CD14-positive monocyte (primary cell): ENCODE measurements around the gene GRWD1. TPM values are rescaled to one million over a fixed set of nuclear protein-coding genes. Genes with fewer than 3 reads are reported as not detected.

Experiments used
- DNase-seq, 3 donors: peaks; one replicate each; pipeline ENCODE4 v3.0.0-alpha.2; 2011 to 2022
- H2AFZ ChIP-seq: 2 replicates; pipeline ENCODE4 v1.6.0; 2012; ENCODE audit warnings: mild to moderate bottlenecking, low read depth, low read length, inconsistent platforms; ENCODE audit not compliant: insufficient read depth, poor library complexity, severe bottlenecking
- H3K27ac ChIP-seq, 2 donors: 1 replicate in 1 of 2; 2 replicates in 1 of 2; pipeline ENCODE4 v1.5.1; 2012 to 2013; ENCODE audit warnings: low read length in 2 of 2, control low read depth in 1 of 2, inconsistent platforms in 1 of 2, low read depth in 1 of 2, mild to moderate bottlenecking in 1 of 2
- H3K27me3 ChIP-seq, 2 donors: one replicate each; pipeline versions ENCODE4 v1.6.0 to v1.6.1; 2011 to 2013; ENCODE audit warnings: low read length in 2 of 2; ENCODE audit not compliant: control insufficient read depth in 2 of 2, insufficient read depth in 2 of 2
- H3K36me3 ChIP-seq, 2 donors: replicated peaks in 1 of 2; 1 replicate in 1 of 2; 2 replicates in 1 of 2; pipeline versions ENCODE4 v1.5.1 to v1.6.1; 2012 to 2013; ENCODE audit warnings: low read length in 2 of 2, control low read depth in 1 of 2, inconsistent platforms in 1 of 2, mild to moderate bottlenecking in 1 of 2; ENCODE audit not compliant: insufficient read depth in 2 of 2, control insufficient read depth in 1 of 2
- H3K4me1 ChIP-seq, 2 donors: 1 replicate in 1 of 2; 2 replicates in 1 of 2; pipeline versions ENCODE4 v1.5.1 to v1.6.1; 2012 to 2013; ENCODE audit warnings: low read length in 2 of 2, control low read depth in 1 of 2, inconsistent platforms in 1 of 2, mild to moderate bottlenecking in 1 of 2, moderate library complexity in 1 of 2; ENCODE audit not compliant: insufficient read depth in 2 of 2, control insufficient read depth in 1 of 2
- H3K4me2 ChIP-seq: replicated peaks from 2 replicates; pipeline ENCODE3; 2012; ENCODE audit warnings: low read length, moderate library complexity, mild to moderate bottlenecking; ENCODE audit not compliant: poor library complexity, severe bottlenecking; ENCODE audit errors: extremely low read depth
- H3K4me3 ChIP-seq, 3 experiments: fragments of 200-600 bp in 1 of 3; sonication (generic) in 1 of 3; replicated peaks in 1 of 3; 1 replicate in 2 of 3; 2 replicates in 1 of 3; pipeline ENCODE4 v1.5.1; 2011 to 2013; ENCODE audit warnings: low read length in 3 of 3, mild to moderate bottlenecking in 3 of 3, control low read depth in 2 of 3, low read depth in 2 of 3, inconsistent platforms in 1 of 3, moderate library complexity in 1 of 3
- H3K79me2 ChIP-seq: 2 replicates; pipeline ENCODE4 v1.6.0; 2012; ENCODE audit warnings: mild to moderate bottlenecking, control low read depth, inconsistent platforms, low read length, moderate library complexity; ENCODE audit not compliant: insufficient read depth
- H3K9ac ChIP-seq: 2 replicates; pipeline ENCODE4 v1.6.0; 2017; ENCODE audit warnings: low read length, mild to moderate bottlenecking; ENCODE audit not compliant: insufficient read depth, poor library complexity, severe bottlenecking
- H3K9me3 ChIP-seq, 2 donors: replicated peaks in 1 of 2; 1 replicate in 1 of 2; 2 replicates in 1 of 2; pipeline versions ENCODE4 v1.5.1 to v1.6.1; 2012 to 2013; ENCODE audit warnings: low read length in 2 of 2, control low read depth in 1 of 2; ENCODE audit not compliant: control insufficient read depth in 1 of 2, insufficient read depth in 1 of 2
- H4K20me1 ChIP-seq: 2 replicates; pipeline ENCODE4 v1.6.0; 2012; ENCODE audit warnings: mild to moderate bottlenecking, low read length, control low read depth, moderate library complexity; ENCODE audit not compliant: insufficient read depth
- H3K27ac Mint-ChIP-seq, 7 donors: one replicate each; pipeline ENCODE4 v1.8.0; 2020; ENCODE audit warnings: mild to moderate bottlenecking in 7 of 7, mixed read lengths in 7 of 7, moderate library complexity in 6 of 7, inconsistent platforms in 2 of 7
- H3K27me3 Mint-ChIP-seq, 3 donors: one replicate each; pipeline ENCODE4 v1.8.0; 2021 to 2022; ENCODE audit warnings: low read depth in 3 of 3, mild to moderate bottlenecking in 3 of 3, mixed read lengths in 3 of 3, moderate library complexity in 3 of 3, inconsistent platforms in 1 of 3
- H3K36me3 Mint-ChIP-seq, 2 donors: one replicate each; pipeline ENCODE4 v1.8.0; 2020; ENCODE audit warnings: mixed read lengths in 2 of 2, inconsistent platforms in 1 of 2, mild to moderate bottlenecking in 1 of 2
- H3K4me1 Mint-ChIP-seq: one replicate; pipeline ENCODE4 v1.8.0; 2020; ENCODE audit warnings: mild to moderate bottlenecking, mixed read lengths
- H3K4me3 Mint-ChIP-seq, 2 donors: one replicate each; pipeline ENCODE4 v1.8.0; 2020; ENCODE audit warnings: mild to moderate bottlenecking in 2 of 2, mixed read lengths in 2 of 2, moderate library complexity in 1 of 2
- H3K9me3 Mint-ChIP-seq, 7 donors: one replicate each; pipeline ENCODE4 v1.8.0; 2020 to 2022; ENCODE audit warnings: mixed read lengths in 7 of 7, mild to moderate bottlenecking in 6 of 7, moderate library complexity in 6 of 7, inconsistent platforms in 2 of 7
- WGBS: methylation state at CpG from one replicate; pipeline ENCODE4 v1.1.5; 2013; ENCODE audit warnings: missing lambda C conversion rate; ENCODE audit not compliant: insufficient coverage; 5-methylcytosine and 5-hydroxymethylcytosine counted together
- intact Hi-C, 2 donors: fragments of 100-400 bp; cut with micrococcal nuclease; formaldehyde crosslinking; loops; one replicate each; pipeline versions ENCODE4 v1.15.0 to v1.15.1; 2023
- polyA plus RNA-seq, 3 donors: library from polyadenylated mRNA; depleted of rRNA in 1 of 3; unstranded in 2 of 3; stranded (reverse) in 1 of 3; fragments of 300-500 nt in 2 of 3; fragments of >200 nt in 1 of 3; fragmentation: Illumina TruSeq in 2 of 3; gene quantifications; 1 replicate in 2 of 3; 2 replicates in 1 of 3; pipeline ENCODE4 v1.2.3, GENCODE V29; 2012 to 2021
- TF ChIP-seq, protein P1 (sequence below): fragments of 200-600 bp; IDR thresholded peaks from one replicate; pipeline ENCODE4 v1.8.0; 2022; ENCODE audit warnings: antibody characterized with exemption, mild to moderate bottlenecking

GRWD1 gene
- polyA plus RNA-seq, 3 donors: 3.7 to 13.9 (median 10.0) TPM

GRCh38 chr19:48475369-48476068 lies 29.7 kb downstream of the GRWD1 start:
- no peak for DNase-seq
- peaks cover 13% of the 10 kb centered on the region for H3K4me1 Mint-ChIP-seq
- H3K27ac ChIP-seq: no peak overlapping the region
- no peaks in the 10 kb centered on the region for H3K9me3 ChIP-seq
- H3K4me3 Mint-ChIP-seq: no peak overlapping the region
- no peaks in the 10 kb centered on the region for H3K27me3 ChIP-seq
- H4K20me1 ChIP-seq: peaks cover 41% of the 10 kb centered on the region
- H3K79me2 ChIP-seq: peaks cover 14% of the 10 kb centered on the region
- H3K9ac ChIP-seq: no peak overlapping the region
- H3K4me2 ChIP-seq: no peak overlapping the region
- intact Hi-C loops: no loop called here
- H3K27me3 Mint-ChIP-seq: peaks cover 1 to 11% (median 9%) of the 10 kb centered on the region in 3 donors
- H3K4me3 ChIP-seq: no peak overlapping the region
- WGBS: 96% methylated on average over 16 of the region's 17 CpGs
- peak overlapping the region in 4 of 7 donors; percentile 25 to 66 (median 37) for H3K27ac Mint-ChIP-seq
- peaks cover 64 to 86% of the 10 kb centered on the region in 2 donors for H3K36me3 Mint-ChIP-seq
- TF ChIP-seq, protein P1, sequence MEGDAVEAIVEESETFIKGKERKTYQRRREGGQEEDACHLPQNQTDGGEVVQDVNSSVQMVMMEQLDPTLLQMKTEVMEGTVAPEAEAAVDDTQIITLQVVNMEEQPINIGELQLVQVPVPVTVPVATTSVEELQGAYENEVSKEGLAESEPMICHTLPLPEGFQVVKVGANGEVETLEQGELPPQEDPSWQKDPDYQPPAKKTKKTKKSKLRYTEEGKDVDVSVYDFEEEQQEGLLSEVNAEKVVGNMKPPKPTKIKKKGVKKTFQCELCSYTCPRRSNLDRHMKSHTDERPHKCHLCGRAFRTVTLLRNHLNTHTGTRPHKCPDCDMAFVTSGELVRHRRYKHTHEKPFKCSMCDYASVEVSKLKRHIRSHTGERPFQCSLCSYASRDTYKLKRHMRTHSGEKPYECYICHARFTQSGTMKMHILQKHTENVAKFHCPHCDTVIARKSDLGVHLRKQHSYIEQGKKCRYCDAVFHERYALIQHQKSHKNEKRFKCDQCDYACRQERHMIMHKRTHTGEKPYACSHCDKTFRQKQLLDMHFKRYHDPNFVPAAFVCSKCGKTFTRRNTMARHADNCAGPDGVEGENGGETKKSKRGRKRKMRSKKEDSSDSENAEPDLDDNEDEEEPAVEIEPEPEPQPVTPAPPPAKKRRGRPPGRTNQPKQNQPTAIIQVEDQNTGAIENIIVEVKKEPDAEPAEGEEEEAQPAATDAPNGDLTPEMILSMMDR: no peak
- no peak overlapping the region for H2AFZ ChIP-seq
- no peaks in the 10 kb centered on the region for H3K9me3 Mint-ChIP-seq
- H3K4me1 ChIP-seq: peaks cover 7 to 10% of the 10 kb centered on the region in 2 donors
- peaks cover 78 to 81% of the 10 kb centered on the region in 2 donors for H3K36me3 ChIP-seq

- H3K4me1 ChIP-seq: peaks cover 14 to 15% of the 10 kb centered on the region in 2 donors
- 98% methylated on average over 5 of the region's 9 CpGs for WGBS
- Mint-ChIP-seq H3K4me1 (peaks cover 15% of the 10 kb centered on the region), H3K9me3 (no peaks in the 10 kb centered on the region), H3K36me3 (peaks cover 59 to 80% of the 10 kb centered on the region in 2 donors), H3K27ac (peak overlapping the region in 1 of 7 donors; percentile 3), H3K4me3 (no peak overlapping the region), H3K27me3 (peaks cover 1 to 14% (median 13%) of the 10 kb centered on the region in 3 donors)
- H3K4me2 ChIP-seq: no peak overlapping the region
- no peak overlapping the region for H2AFZ ChIP-seq
- H3K36me3 ChIP-seq: peaks cover 72 to 74% of the 10 kb centered on the region in 2 donors
- no peaks in the 10 kb centered on the region for H3K9me3 ChIP-seq
- TF ChIP-seq, protein P1: no peak
- H3K27me3 ChIP-seq: no peaks in the 10 kb centered on the region
- no peak overlapping the region for H3K9ac ChIP-seq
- H3K79me2 ChIP-seq: peaks cover 7% of the 10 kb centered on the region
- peaks cover 35% of the 10 kb centered on the region for H4K20me1 ChIP-seq
- intact Hi-C loops: no loop called here
- no peak overlapping the region for H3K4me3 ChIP-seq
- H3K27ac ChIP-seq: no peak overlapping the region
- DNase-seq: no peak
Measured at GRCh38 chr19:48476176-48476575, 30.4 kb downstream of the GRWD1 start.
